Activated naive CD8-positive, alpha-beta T cell treated with anti-CD3 and anti-CD28 coated beads, Interleukin-2, amount 50 U/mL, for 24 hours (primary cell): ENCODE measurements around the gene MAMDC2.

Source experiments
- ATAC-seq: fragments of 150-1000 bp; cut with Tn5 transposase; one replicate; pipeline ENCODE4 v1.10.0; 2021
- DNase-seq: peaks from one replicate; pipeline ENCODE4 v3.0.0; 2021
- H3K27ac Mint-ChIP-seq: one replicate; pipeline ENCODE4 v1.8.0; 2021; ENCODE audit warnings: mild to moderate bottlenecking, mixed read lengths
- H3K27me3 Mint-ChIP-seq: one replicate; pipeline ENCODE4 v1.8.0; 2021; ENCODE audit warnings: mixed read lengths
- H3K36me3 Mint-ChIP-seq: one replicate; pipeline ENCODE4 v1.8.0; 2021; ENCODE audit warnings: low read depth, mixed read lengths
- H3K4me1 Mint-ChIP-seq: one replicate; pipeline ENCODE4 v1.8.0; 2021; ENCODE audit warnings: mixed read lengths
- H3K4me3 Mint-ChIP-seq: one replicate; pipeline ENCODE4 v1.8.0; 2021; ENCODE audit warnings: mild to moderate bottlenecking, moderate library complexity, mixed read lengths
- H3K9me3 Mint-ChIP-seq: one replicate; pipeline ENCODE4 v1.8.0; 2021; ENCODE audit warnings: mixed read lengths

MAMDC2 gene

DNA sequence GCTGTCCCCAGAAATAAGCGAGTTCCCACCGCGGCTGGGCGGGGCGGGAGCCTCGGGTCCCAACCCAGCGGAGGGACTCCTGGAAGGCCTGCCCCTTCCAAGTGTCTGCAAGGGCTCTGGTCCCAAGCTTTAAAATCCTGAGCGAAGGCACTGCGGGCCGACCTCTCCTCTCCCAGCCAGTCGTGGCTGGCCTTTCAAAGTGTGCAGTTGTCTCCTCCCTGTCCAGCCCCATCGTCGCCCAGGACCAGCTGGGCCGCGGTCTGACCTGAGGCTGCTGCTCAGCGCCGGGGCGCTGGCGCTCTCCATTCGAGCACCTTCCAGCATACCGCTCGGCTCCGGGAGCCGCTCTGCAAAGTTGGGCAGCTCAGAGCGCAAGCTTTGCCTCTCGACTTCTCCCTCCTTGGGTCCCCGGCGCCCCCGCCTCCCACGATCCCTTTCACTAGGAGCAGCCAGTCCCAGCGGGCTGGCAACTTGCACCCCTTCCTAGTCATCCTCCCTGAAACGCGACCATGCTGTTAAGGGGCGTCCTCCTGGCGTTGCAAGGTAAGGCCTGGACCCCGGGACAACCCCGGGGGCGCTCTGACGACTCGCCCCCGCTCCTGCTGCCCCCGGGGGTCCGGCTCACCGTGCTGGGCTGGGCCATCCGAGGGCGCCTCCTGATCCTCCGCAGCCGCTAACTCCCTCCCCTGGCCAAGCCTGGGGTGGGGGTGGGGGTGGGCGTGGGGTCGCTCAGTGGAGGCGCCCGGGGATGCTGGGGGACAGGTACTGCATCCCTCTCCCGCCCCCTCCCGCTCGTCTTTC is at the start of gene MAMDC2:
TSS of gene MAMDC2 (plus strand) at position 160 of the 801 bp plus-strand sequence. CDS start at position 510, 350 bp downstream.
- no peak within 1 kb of the TSS for H3K4me3 Mint-ChIP-seq
- DNase-seq: no peak
- ATAC-seq: no peak
- no peak within 1 kb of the TSS for H3K27ac Mint-ChIP-seq
- H3K4me1 Mint-ChIP-seq: peaks cover 7% of the 10 kb centered on the region
- H3K27me3 Mint-ChIP-seq: peaks cover 45% of the 10 kb centered on the region
- no peaks in the 10 kb centered on the region for H3K9me3 Mint-ChIP-seq
- H3K36me3 Mint-ChIP-seq: no peaks in the 10 kb centered on the region

DNA sequence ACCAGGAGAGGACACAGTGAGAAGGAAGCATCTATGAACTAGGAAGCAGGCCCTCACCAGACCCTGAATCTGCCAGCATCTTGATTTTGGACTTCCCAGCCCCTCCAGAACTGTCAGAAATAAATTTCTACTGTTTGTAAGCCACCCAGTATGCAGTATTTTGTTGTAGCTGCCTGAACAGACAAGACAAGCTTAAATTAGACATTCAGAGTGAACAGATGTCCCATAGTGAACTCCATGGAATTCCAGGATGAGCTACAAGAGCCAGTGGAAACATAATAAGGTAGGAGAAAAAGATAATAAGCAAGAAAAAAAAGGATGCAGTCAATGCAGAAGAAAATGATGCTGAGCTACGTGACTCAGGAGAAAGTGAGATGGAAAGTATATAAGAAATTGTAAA is 47.8 kb upstream of the MAMDC2 start:
- ATAC-seq (no peak), DNase-seq (no peak)
- no peaks in the 10 kb centered on the region for H3K36me3 Mint-ChIP-seq
- no peaks in the 10 kb centered on the region for H3K4me1 Mint-ChIP-seq
- H3K27ac Mint-ChIP-seq: no peak overlapping the region
- H3K9me3 Mint-ChIP-seq: no peaks in the 10 kb centered on the region
- H3K4me3 Mint-ChIP-seq: no peak overlapping the region
- H3K27me3 Mint-ChIP-seq: peaks cover 4% of the 10 kb centered on the region

GRCh38 chr9:69996967-69997366 is 46.7 kb upstream of the MAMDC2 start:
- ATAC-seq: no peak
- Mint-ChIP-seq H3K27ac (no peak overlapping the region), H3K36me3 (no peaks in the 10 kb centered on the region), H3K4me3 (no peak overlapping the region), H3K4me1 (no peaks in the 10 kb centered on the region), H3K27me3 (peaks cover 2% of the 10 kb centered on the region), H3K9me3 (no peaks in the 10 kb centered on the region)
- DNase-seq: no peak

DNA sequence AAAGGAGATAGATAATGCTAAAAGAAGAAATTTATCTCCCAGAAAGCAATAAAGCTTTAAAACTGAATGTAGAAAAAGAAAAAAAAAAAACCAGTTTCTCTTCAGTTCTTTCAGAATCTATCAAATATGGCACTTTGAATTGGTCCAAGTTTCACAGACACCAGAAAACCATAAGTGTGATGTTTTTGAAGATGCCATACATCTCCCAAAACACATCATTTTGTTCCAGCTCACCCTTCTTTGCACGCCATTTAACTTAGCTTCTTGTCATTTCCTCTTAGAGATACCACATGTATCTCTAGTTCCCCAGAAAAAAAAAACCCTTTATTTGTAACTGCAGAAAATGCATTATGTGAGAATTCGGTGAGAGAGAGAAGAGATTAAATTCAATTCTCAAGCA is 46.1 kb upstream of the MAMDC2 start:
- DNase-seq (no peak), ATAC-seq (no peak)
- Mint-ChIP-seq H3K4me1 (no peaks in the 10 kb centered on the region), H3K27me3 (peaks cover 2% of the 10 kb centered on the region), H3K27ac (no peak overlapping the region), H3K4me3 (no peak overlapping the region), H3K9me3 (no peaks in the 10 kb centered on the region), H3K36me3 (no peaks in the 10 kb centered on the region)

DNA sequence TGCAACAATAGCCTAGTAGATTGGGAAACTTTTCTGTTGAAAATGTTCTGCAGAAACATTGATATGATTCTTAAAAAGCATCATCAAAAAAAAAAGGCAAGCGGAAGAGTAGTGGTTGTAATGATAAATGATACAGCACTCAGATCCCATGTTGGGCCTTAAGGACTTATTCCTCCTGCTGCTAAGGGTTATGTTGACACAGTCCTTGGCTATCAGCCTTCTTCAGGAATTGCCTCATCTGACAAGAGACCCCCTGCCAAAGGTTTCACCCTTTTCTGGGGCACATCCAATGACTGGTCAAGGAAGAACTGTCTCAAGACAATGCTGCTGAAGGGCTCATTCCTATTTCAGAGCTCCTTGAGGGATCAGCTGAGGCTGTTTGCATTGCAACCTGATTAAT is 44.3 kb upstream of the MAMDC2 start:
- Mint-ChIP-seq H3K9me3 (no peaks in the 10 kb centered on the region), H3K27me3 (peaks cover 2% of the 10 kb centered on the region), H3K4me3 (no peak overlapping the region), H3K4me1 (no peaks in the 10 kb centered on the region), H3K27ac (no peak overlapping the region), H3K36me3 (no peaks in the 10 kb centered on the region)
- ATAC-seq (no peak), DNase-seq (no peak)

GRCh38 chr9:70000469-70000868 is 43.2 kb upstream of the MAMDC2 start:
- no peak overlapping the region for H3K4me3 Mint-ChIP-seq
- peaks cover 2% of the 10 kb centered on the region for H3K27me3 Mint-ChIP-seq
- no peak for ATAC-seq
- no peak for DNase-seq
- no peaks in the 10 kb centered on the region for H3K9me3 Mint-ChIP-seq
- no peaks in the 10 kb centered on the region for H3K36me3 Mint-ChIP-seq
- H3K27ac Mint-ChIP-seq: no peak overlapping the region
- H3K4me1 Mint-ChIP-seq: no peaks in the 10 kb centered on the region

DNA sequence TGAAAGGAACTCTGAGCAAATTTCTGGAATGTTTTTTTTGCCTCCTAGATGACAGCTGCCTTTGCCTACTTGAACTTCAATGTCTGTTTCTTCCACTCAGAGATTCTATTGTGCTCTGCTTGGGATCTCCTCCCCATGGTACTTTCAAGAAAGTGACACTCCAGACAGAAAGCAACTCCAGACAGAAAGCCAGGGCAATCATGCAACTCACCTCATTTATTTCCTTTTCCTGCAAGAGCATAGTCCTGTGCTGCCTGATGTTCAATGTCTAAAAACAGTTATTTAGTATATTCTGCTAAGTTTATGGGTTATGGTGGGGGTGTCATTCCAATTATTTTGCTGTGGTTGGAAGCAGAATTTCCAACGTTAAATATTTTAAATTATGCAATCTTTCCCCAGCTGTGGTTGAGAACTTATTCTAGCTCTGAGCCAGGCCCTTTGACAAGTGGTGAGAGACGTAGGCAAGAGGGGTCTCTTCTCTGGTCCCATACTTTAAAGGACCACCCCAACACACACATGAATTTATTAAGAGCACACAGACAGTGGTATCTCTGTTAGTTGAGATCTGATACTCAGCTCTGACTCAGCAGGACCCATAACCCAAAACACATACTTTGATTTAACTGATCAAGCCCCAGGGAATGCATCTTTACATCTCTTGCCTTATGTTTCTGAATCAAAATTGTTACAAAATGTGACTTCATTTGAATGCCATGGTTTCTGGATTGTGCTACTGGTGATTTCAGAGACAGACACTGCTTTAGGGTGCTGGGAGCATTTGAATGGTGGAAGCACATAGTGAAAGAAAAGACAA is 39.5 kb upstream of the MAMDC2 start:
- Mint-ChIP-seq H3K27me3 (peaks cover 7% of the 10 kb centered on the region), H3K4me1 (no peaks in the 10 kb centered on the region), H3K9me3 (no peaks in the 10 kb centered on the region), H3K27ac (no peak overlapping the region), H3K36me3 (no peaks in the 10 kb centered on the region), H3K4me3 (no peak overlapping the region)
- DNase-seq: no peak
- ATAC-seq: no peak

DNA sequence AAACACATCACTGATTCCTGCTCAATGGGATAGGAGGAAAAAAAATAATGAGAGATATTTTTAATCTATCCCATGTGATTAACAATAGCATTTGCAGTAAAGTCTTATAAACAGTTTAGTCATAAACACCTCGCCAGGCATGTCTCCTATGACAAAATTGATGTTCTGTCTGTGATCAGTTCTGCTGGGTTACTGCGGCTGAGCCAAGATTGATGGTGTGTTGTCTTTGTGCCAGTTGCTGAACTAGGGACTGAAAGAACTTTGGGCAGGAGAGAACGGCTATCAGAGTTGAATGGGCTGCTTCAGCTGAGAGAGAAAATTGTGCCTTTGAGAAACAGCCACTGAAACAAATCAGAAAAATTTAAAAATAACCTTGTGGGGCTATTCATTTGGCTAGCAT is 37.3 kb upstream of the MAMDC2 start:
- Mint-ChIP-seq H3K9me3 (no peaks in the 10 kb centered on the region), H3K27me3 (peaks cover 7% of the 10 kb centered on the region), H3K4me3 (no peak overlapping the region), H3K27ac (no peak overlapping the region), H3K4me1 (no peaks in the 10 kb centered on the region), H3K36me3 (no peaks in the 10 kb centered on the region)
- no peak for ATAC-seq
- no peak for DNase-seq

DNA sequence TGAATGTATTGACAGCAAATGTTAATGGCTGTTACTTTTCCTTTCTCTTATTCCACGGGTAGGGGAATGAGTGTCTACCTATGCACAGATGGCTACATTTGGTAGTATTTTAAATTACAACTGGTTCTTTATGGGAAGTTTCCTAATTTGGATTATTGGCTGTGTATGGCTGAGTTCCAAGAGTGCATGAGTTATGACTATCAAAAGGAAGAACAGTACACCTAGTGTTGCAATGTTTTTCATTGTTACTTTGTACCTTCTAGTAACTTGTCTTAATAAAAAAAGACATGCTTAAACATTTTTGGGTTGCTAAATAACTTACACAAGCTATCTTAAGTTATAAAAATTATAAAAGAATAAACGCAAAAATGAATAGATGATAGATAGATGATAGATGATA is 35.8 kb upstream of the MAMDC2 start:
- Mint-ChIP-seq H3K9me3 (no peaks in the 10 kb centered on the region), H3K4me3 (no peak overlapping the region), H3K27me3 (peaks cover 7% of the 10 kb centered on the region), H3K36me3 (no peaks in the 10 kb centered on the region), H3K4me1 (no peaks in the 10 kb centered on the region), H3K27ac (no peak overlapping the region)
- no peak for DNase-seq
- no peak for ATAC-seq

DNA sequence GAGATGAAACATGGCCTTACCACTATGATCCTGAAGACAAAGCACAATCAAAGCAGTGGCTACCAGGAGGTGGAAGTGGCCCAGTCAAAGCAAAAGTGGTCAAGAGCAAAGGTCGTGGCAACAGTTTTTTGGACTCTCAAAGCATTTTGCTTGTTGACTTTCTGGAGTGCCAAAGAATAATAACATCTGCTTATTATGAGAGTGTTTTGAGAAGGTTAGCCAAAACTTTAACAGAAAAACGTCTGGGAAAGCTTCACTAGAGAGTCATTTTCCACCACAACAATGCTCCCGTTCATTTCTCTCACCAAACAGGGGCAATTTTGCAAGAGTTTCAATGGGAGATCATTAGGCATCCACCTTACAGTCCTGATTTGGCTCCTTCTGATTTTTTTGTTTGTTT is 33.6 kb upstream of the MAMDC2 start:
- ATAC-seq (no peak), DNase-seq (no peak)
- H3K27me3 Mint-ChIP-seq: peaks cover 6% of the 10 kb centered on the region
- no peaks in the 10 kb centered on the region for H3K4me1 Mint-ChIP-seq
- no peaks in the 10 kb centered on the region for H3K36me3 Mint-ChIP-seq
- no peak overlapping the region for H3K27ac Mint-ChIP-seq
- H3K9me3 Mint-ChIP-seq: no peaks in the 10 kb centered on the region
- H3K4me3 Mint-ChIP-seq: no peak overlapping the region

GRCh38 chr9:70011366-70011765 is 32.3 kb upstream of the MAMDC2 start:
- H3K4me3 Mint-ChIP-seq: no peak overlapping the region
- peaks cover 2% of the 10 kb centered on the region for H3K27me3 Mint-ChIP-seq
- no peaks in the 10 kb centered on the region for H3K9me3 Mint-ChIP-seq
- no peaks in the 10 kb centered on the region for H3K36me3 Mint-ChIP-seq
- no peaks in the 10 kb centered on the region for H3K4me1 Mint-ChIP-seq
- no peak overlapping the region for H3K27ac Mint-ChIP-seq
- no peak for ATAC-seq
- no peak for DNase-seq

DNA sequence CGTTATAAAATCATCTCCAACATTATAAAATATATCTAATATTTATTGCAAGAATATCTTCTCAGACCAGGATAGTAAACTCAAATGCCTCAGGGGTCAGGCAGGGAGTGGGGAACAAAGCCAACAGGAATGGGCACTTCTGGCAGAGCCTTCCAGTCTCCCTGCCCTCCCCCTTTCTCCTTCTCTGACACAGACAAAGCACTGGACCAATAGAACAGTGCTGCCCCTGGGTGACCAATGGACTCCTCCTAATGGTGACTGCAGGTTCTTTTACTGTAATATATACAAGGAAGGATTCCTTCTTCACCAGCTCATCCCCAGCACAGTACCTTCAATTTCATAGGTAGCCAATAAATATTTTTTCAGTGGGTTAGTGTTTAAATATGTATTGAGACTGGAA is 31.1 kb upstream of the MAMDC2 start:
- no peaks in the 10 kb centered on the region for H3K27me3 Mint-ChIP-seq
- no peak for ATAC-seq

DNA sequence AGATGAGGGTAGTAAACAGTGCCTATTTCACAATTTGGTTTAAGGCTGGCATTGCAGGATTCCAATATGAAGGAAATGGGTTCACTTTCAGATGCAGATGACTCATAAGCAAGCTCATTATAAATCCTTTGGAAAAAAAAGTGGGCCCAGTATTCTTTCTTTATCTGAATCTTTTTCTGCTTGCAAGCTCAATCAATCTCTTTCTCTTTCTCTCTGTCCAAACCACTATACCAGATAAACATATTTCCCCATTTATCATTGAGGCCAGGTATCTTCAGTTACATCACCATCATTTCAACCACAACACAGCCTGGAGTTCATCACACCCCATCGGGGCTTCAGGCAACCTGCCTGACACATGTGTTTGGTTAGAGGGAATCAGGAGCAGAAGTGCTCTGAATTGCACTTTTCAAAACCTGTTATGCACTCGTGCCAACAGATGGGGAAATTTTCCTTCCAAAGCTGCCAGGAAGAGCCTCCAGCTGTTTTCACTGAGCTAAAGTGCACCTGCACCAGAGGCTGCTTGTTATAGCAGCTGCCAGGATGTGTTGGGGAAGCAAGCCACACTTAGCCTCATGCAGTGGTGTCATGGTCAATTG is 30.0 kb upstream of the MAMDC2 start:
- DNase-seq: no peak
- H3K9me3 Mint-ChIP-seq: no peaks in the 10 kb centered on the region
- H3K36me3 Mint-ChIP-seq: no peaks in the 10 kb centered on the region
- H3K27me3 Mint-ChIP-seq: no peaks in the 10 kb centered on the region
- H3K4me1 Mint-ChIP-seq: no peaks in the 10 kb centered on the region
- no peak for ATAC-seq
- no peak overlapping the region for H3K27ac Mint-ChIP-seq
- no peak overlapping the region for H3K4me3 Mint-ChIP-seq

More for the DNA sequence above, 31.1 kb upstream of the MAMDC2 start:
- H3K4me1 Mint-ChIP-seq: no peaks in the 10 kb centered on the region
- no peak overlapping the region for H3K4me3 Mint-ChIP-seq
- H3K9me3 Mint-ChIP-seq: no peaks in the 10 kb centered on the region
- H3K36me3 Mint-ChIP-seq: no peaks in the 10 kb centered on the region
- no peak overlapping the region for H3K27ac Mint-ChIP-seq
- no peak for DNase-seq

GRCh38 chr9:70015099-70015498 is 28.5 kb upstream of the MAMDC2 start:
- DNase-seq (no peak), ATAC-seq (no peak)
- H3K27me3 Mint-ChIP-seq: peaks cover 3% of the 10 kb centered on the region
- no peaks in the 10 kb centered on the region for H3K9me3 Mint-ChIP-seq
- H3K4me3 Mint-ChIP-seq: no peak overlapping the region
- H3K4me1 Mint-ChIP-seq: no peaks in the 10 kb centered on the region
- H3K27ac Mint-ChIP-seq: no peak overlapping the region
- H3K36me3 Mint-ChIP-seq: no peaks in the 10 kb centered on the region

GRCh38 chr9:70020217-70020616 is 23.4 kb upstream of the MAMDC2 start:
- no peaks in the 10 kb centered on the region for H3K9me3 Mint-ChIP-seq
- DNase-seq (no peak), ATAC-seq (no peak)
- no peaks in the 10 kb centered on the region for H3K4me1 Mint-ChIP-seq
- H3K4me3 Mint-ChIP-seq: no peak overlapping the region
- H3K27me3 Mint-ChIP-seq: peaks cover 6% of the 10 kb centered on the region
- H3K36me3 Mint-ChIP-seq: no peaks in the 10 kb centered on the region
- H3K27ac Mint-ChIP-seq: no peak overlapping the region
